ENCODE measurements around the gene KLF7. TPM values are rescaled to one million over a fixed set of nuclear protein-coding genes. Genes with fewer than 3 reads are reported as not detected.

The KLF7 gene
- total and polyA plus RNA-seq, 2 donors (not counting 3 experiments of a cell fraction or from before 2014, with no cell fraction given): 32.8 to 42.9 TPM

DNA sequence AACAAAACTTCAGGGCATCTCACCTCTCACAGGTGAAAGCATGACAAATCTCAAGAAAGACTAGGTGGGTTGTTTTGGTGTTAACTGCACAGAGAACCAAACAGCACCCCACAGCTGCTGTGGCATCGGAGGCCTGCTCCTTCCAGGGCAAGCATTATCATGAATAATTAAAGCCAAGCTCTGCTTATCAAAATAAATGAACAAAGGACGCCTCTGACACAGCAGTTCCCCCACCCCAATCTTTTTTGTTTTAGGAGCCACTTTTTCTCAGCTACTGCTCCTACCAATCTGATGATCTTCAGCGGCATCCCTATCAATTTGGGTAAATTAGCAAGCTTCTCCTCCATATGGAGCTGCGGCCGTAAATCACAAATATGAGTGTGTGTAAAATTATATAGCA lies 58.6 kb downstream of the KLF7 start:
- Histone ChIP-seq H3K4me3 (replicated peaks in 1 of 3; ENCODE audit: insufficient read depth in 1 of 3, low read depth in 1 of 3, low read length in 3 of 3) (no peak overlapping the region), H3K27ac (ENCODE audit: insufficient read depth, low read depth, low read length) (no peak overlapping the region), H3K4me1 (ENCODE audit: control insufficient read depth, extremely low read depth, insufficient read depth, low read length) (peaks cover 3% of the 10 kb centered on the region), H3K9me1 (replicated peaks; ENCODE audit: control insufficient read depth, extremely low read depth, insufficient read depth, low read length) (no peaks in the 10 kb centered on the region), H2AFZ (ENCODE audit: low read depth, low read length) (no peak overlapping the region), H3K4me2 (ENCODE audit: insufficient read depth, low read length) (no peak overlapping the region), H3K36me3 (ENCODE audit: control insufficient read depth in 2 of 2, extremely low read depth in 1 of 2, insufficient read depth in 2 of 2, low read length in 2 of 2) (peaks cover 10 to 12% of the 10 kb centered on the region in 2 experiments), H3K9me3 (replicated peaks; ENCODE audit: control insufficient read depth, insufficient read depth, low read length) (no peaks in the 10 kb centered on the region), H3K9ac (replicated peaks; ENCODE audit: extremely low read depth, insufficient read depth, low read length) (no peak overlapping the region), H3K27me3 (ENCODE audit: control insufficient read depth in 2 of 2, insufficient read depth in 2 of 2, low read length in 2 of 2) (no peaks in the 10 kb centered on the region), H4K20me1 (replicated peaks; ENCODE audit: control insufficient read depth, extremely low read depth, insufficient read depth, low read length) (no peaks in the 10 kb centered on the region), H3K79me2 (ENCODE audit: control insufficient read depth, insufficient read depth, low read length) (peaks cover 85% of the 10 kb centered on the region)
- CTCF ChIA-PET: interaction anchor here (1.2 to 2.5 kb wide), 3 partner anchors 9 to 24 kb away, joined by 3 to 7 read pairs (median 4); no protein-coding TSS in a partner anchor
- intact Hi-C loops (cut with micrococcal nuclease) (no loop called here), dilution Hi-C loops (cut with MboI; ENCODE audit: extremely low pct_ligation_motif_present, low sequenced_read_pairs) (no loop called here)
- TF ChIP-seq POLR2AphosphoS5 (IDR thresholded peaks at IDR 0.05; ENCODE audit: insufficient read depth, low read depth, low read length): no peak
- TF ChIP-seq POLR2A (IDR thresholded peaks at IDR 0.05; ENCODE audit: low read depth, low read length): no peak
- TF ChIP-seq FOS (IDR thresholded peaks at IDR 0.05; ENCODE audit: borderline replicate concordance, insufficient read depth, low read length): no peak
- no peak for TF ChIP-seq JUN (IDR thresholded peaks at IDR 0.05; ENCODE audit: borderline replicate concordance, insufficient read depth, insufficient read length, low read depth)
- POLR2A ChIA-PET: no interaction called here
- no peak for FAIRE-seq
- no peak for DNase-seq (ENCODE audit: low read depth, low spot score)
- no TSS peak for BruUV-seq (replicated peaks)

- Histone ChIP-seq H3K27ac (ENCODE audit: insufficient read depth, low read depth, low read length) (no peak overlapping the region), H3K9me3 (replicated peaks; ENCODE audit: control insufficient read depth, insufficient read depth, low read length) (no peaks in the 10 kb centered on the region), H2AFZ (ENCODE audit: low read depth, low read length) (no peak overlapping the region), H3K79me2 (ENCODE audit: control insufficient read depth, insufficient read depth, low read length) (peaks cover 78% of the 10 kb centered on the region), H4K20me1 (replicated peaks; ENCODE audit: control insufficient read depth, extremely low read depth, insufficient read depth, low read length) (peaks cover 3% of the 10 kb centered on the region), H3K36me3 (ENCODE audit: control insufficient read depth in 2 of 2, extremely low read depth in 1 of 2, insufficient read depth in 2 of 2, low read length in 2 of 2) (peaks cover 12% of the 10 kb centered on the region in 2 experiments), H3K9ac (replicated peaks; ENCODE audit: extremely low read depth, insufficient read depth, low read length) (no peak overlapping the region), H3K27me3 (ENCODE audit: control insufficient read depth in 2 of 2, insufficient read depth in 2 of 2, low read length in 2 of 2) (no peaks in the 10 kb centered on the region), H3K9me1 (replicated peaks; ENCODE audit: control insufficient read depth, extremely low read depth, insufficient read depth, low read length) (no peaks in the 10 kb centered on the region), H3K4me2 (ENCODE audit: insufficient read depth, low read length) (no peak overlapping the region), H3K4me1 (ENCODE audit: control insufficient read depth, extremely low read depth, insufficient read depth, low read length) (peaks cover 3% of the 10 kb centered on the region), H3K4me3 (replicated peaks in 1 of 3; ENCODE audit: insufficient read depth in 1 of 3, low read depth in 1 of 3, low read length in 3 of 3) (no peak overlapping the region)
- CTCF ChIA-PET: interaction anchor here (0.9 kb wide), 1 partner anchor 39 kb away, joined by 3 read pairs; no protein-coding TSS in a partner anchor
- DNase-seq (ENCODE audit: low read depth, low spot score) (no peak), FAIRE-seq (no peak)
- intact Hi-C loops (cut with micrococcal nuclease) (no loop called here), dilution Hi-C loops (cut with MboI; ENCODE audit: extremely low pct_ligation_motif_present, low sequenced_read_pairs) (no loop called here)
- no peak for TF ChIP-seq JUN (IDR thresholded peaks at IDR 0.05; ENCODE audit: borderline replicate concordance, insufficient read depth, insufficient read length, low read depth)
- TF ChIP-seq POLR2A (IDR thresholded peaks at IDR 0.05; ENCODE audit: low read depth, low read length): no peak
- TF ChIP-seq FOS (IDR thresholded peaks at IDR 0.05; ENCODE audit: borderline replicate concordance, insufficient read depth, low read length): no peak
- no peak for TF ChIP-seq MAX (IDR thresholded peaks at IDR 0.05; ENCODE audit: insufficient read depth, insufficient read length)
- no peak for TF ChIP-seq GATA2 (IDR thresholded peaks at IDR 0.05; ENCODE audit: insufficient read depth, insufficient read length, low read depth, low read length)
- TF ChIP-seq MYC (IDR thresholded peaks at IDR 0.05; ENCODE audit: low read depth, low read length): no peak
- POLR2A ChIA-PET: no interaction called here
- no TSS peak for BruUV-seq (replicated peaks)
These were observed 62.6 kb downstream of the KLF7 start for GRCh38 chr2:207103132-207103531.
